ENCODE results near the gene MORN1. TPM values are rescaled to one million over a fixed set of nuclear protein-coding genes. Genes with fewer than 3 reads are reported as not detected.
A peak's percentile ranks its signal among the peaks of the same experiment; 100 is the strongest.

The MORN1 gene
- total RNA-seq, 4 donors from 2014 or later = 0.59 to 20.0 (median 9.5) TPM

DNA sequence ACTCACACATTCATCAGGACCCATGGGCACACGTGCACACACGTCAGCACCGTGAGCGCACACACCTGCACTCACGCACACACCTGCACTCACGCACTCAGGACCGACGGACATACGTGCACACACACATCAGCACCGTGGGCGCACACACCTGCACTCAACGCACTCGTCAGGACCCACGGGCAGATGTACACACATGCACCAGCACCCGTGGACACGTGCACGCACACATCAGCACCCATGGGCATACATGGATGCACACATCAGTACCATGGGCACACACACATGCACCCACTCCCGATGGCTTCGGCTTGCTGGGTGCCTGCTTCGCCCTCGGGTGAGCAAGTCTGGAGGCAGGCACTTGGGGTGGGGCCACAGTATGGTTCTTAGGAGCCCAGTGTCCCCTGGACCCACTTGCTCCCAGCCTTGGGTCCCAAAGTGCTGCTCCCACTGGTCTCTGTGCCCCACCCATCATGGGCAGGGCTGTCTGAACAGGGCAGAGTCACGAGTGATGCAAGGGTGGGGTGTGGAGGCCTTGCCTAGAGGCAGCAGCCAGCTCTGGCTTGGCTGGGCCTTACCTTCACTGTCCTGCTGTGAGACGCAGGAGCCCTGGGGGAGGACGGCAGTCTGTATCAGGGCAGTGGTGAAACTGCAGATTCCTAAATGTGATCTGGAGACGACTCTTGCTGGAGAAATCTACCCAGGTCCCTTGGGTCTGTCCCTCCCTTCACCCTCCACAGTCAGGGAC lies 113.4 kb downstream of the MORN1 start:
- H3K27me3 ChIP-seq = no peaks in the 10 kb centered on the region
- TF ChIP-seq POLR2A (IDR thresholded peaks at IDR 0.05) = no peak
- TF ChIP-seq, protein P1, sequence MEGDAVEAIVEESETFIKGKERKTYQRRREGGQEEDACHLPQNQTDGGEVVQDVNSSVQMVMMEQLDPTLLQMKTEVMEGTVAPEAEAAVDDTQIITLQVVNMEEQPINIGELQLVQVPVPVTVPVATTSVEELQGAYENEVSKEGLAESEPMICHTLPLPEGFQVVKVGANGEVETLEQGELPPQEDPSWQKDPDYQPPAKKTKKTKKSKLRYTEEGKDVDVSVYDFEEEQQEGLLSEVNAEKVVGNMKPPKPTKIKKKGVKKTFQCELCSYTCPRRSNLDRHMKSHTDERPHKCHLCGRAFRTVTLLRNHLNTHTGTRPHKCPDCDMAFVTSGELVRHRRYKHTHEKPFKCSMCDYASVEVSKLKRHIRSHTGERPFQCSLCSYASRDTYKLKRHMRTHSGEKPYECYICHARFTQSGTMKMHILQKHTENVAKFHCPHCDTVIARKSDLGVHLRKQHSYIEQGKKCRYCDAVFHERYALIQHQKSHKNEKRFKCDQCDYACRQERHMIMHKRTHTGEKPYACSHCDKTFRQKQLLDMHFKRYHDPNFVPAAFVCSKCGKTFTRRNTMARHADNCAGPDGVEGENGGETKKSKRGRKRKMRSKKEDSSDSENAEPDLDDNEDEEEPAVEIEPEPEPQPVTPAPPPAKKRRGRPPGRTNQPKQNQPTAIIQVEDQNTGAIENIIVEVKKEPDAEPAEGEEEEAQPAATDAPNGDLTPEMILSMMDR (IDR thresholded peaks at IDR 0.05) = no peak
- H3K9me3 ChIP-seq = no peaks in the 10 kb centered on the region
- H3K36me3 ChIP-seq = no peaks in the 10 kb centered on the region
- H3K27ac ChIP-seq = peak overlapping the region; percentile 55 to 59
- no peak overlapping the region for H3K4me3 ChIP-seq
- peaks cover 0 to 52% of the 10 kb centered on the region in 2 donors for H3K4me1 ChIP-seq
- peak in 1 of 2 donors; percentile 23 for DNase-seq
- intact Hi-C loops (cut with DNase I; ENCODE audit: low total_unique reads) = no loop called here

DNA sequence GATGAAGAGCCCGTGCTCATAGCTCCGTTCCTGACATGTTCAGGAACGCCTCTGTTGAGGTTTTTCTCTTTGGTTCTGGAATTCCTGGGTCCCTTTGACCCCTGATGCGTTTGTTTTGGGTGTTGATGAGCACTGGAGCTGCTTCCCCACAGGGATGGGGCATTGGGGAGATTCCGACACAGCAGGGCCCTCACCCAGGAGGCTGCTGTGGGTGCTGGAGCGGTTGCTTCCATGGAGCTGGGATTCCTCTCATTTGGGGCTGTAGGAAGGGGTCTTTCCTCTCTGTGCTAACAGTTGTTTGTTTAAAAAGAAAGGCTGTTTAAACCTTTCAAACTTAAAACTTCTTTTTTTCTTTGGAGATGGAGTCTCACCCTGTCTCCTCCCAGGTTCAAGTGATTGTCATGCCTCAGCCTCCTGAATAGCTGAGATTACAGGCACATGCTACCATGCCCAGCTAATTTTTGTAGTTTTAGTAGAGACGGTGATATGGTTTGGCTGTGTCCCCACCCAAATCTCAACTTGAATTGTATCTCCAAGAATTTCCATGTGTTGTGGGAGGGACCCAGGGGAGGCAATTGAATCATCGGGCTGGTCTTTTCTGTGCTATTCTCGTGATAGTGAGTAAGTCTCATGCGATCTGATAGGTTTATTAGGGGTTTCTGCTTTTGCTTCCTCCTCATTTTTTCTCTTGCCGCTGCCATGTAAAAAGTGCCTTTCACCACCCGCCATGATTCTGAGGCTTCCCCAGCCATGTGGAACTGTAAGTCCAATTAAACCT lies 114.4 kb downstream of the MORN1 start:
- peaks cover 2 to 61% of the 10 kb centered on the region in 2 donors for H3K4me1 ChIP-seq
- H3K27me3 ChIP-seq = no peaks in the 10 kb centered on the region
- H3K27ac ChIP-seq = peak overlapping the region; percentile 16 to 52
- H3K9me3 ChIP-seq = no peaks in the 10 kb centered on the region
- H3K36me3 ChIP-seq = no peaks in the 10 kb centered on the region
- H3K4me3 ChIP-seq = no peak overlapping the region
- intact Hi-C loops (cut with DNase I; ENCODE audit: low total_unique reads) = no loop called here
- no peak for DNase-seq
- TF ChIP-seq, protein P1 (IDR thresholded peaks at IDR 0.05) = no peak
- no peak for TF ChIP-seq POLR2A (IDR thresholded peaks at IDR 0.05)

DNA sequence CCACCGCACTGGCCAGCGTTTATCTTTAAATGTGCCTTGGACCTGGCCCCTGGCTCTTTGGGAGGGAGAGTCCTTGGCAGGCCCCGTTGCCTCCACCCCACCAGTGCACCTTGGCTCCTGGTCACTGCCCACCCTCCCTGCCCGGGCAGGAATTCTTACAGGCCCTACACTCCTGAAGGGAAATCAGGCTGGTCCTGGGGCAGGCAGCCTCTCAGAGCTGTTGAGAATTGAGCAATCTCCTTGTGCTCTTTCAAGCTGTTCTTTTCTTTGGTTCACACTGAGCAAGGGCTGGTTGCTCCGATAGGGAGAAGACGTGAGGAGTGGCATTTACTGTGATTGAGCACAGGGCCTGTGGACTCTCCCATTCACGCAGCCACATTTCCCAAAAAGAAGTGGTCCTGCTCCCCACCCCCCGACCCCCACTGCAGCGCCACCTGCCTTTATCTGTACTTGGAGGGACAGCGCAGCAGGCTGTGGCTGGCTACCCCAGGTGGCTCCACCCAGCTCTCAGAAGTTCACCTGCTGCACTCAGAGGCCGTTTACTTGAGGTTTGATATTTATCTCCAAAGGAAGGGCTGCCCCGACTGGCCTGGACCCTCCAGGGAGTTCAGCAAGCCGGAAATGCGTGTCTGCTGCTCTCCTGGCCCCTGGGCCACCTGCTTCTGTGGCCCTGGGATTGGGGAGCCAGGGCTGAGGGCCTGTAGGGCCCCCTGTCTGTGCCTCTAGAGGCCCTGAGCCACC lies 115.4 kb downstream of the MORN1 start:
- intact Hi-C loops (cut with DNase I; ENCODE audit: low total_unique reads) = no loop called here
- TF ChIP-seq, protein P1 (IDR thresholded peaks at IDR 0.05) = no peak
- H3K9me3 ChIP-seq = no peaks in the 10 kb centered on the region
- H3K27me3 ChIP-seq = no peaks in the 10 kb centered on the region
- peak in 1 of 2 donors; percentile 29 for DNase-seq
- H3K4me1 ChIP-seq = peaks cover 4 to 71% of the 10 kb centered on the region in 2 donors
- H3K36me3 ChIP-seq = no peaks in the 10 kb centered on the region
- peak overlapping the region; percentile 58 to 71 for H3K27ac ChIP-seq
- H3K4me3 ChIP-seq = no peak overlapping the region

DNA sequence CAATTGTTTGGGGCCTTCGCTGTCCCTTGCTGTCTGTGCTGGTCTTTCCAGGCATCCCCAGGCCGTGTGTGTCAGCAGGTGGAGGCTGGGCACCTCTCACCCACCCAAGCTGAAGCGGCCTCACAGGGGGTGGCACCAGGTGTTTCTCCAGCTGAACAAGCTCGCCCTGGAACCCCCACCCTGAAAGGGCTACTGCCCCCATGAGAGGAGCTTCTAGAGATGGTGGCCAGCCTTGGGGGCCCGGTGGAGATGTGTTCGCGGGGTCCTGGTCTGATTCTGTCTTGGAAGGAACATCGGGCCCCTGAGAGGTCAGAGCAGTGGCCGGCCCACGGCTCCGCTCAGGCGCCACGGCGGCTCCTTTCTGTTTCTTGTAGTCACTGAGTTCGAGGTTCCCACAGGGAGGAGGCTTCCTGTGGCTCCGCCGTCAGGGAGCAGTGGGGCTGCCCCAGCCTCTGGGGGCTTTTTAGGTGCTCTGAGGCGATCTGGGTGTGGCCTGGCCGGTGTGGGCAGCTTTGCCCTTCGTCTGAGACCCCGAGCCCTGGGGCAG lies 116.4 kb downstream of the MORN1 start:
- H3K27me3 ChIP-seq = no peaks in the 10 kb centered on the region
- intact Hi-C loops (cut with DNase I; ENCODE audit: low total_unique reads) = no loop called here
- peaks cover 8 to 81% of the 10 kb centered on the region in 2 donors for H3K4me1 ChIP-seq
- no peak for TF ChIP-seq POLR2A (IDR thresholded peaks at IDR 0.05)
- TF ChIP-seq, protein P1 (IDR thresholded peaks at IDR 0.05) = no peak
- DNase-seq = peak in 1 of 2 donors; percentile 24
- H3K4me3 ChIP-seq = no peak overlapping the region
- H3K9me3 ChIP-seq = no peaks in the 10 kb centered on the region
- no peaks in the 10 kb centered on the region for H3K36me3 ChIP-seq
- H3K27ac ChIP-seq = peak overlapping the region; percentile 58 to 71

Data from uterus (tissue), 4 donors.